SKM-1 treated with dmso at 0.1 percent for 144 hours (cell line): ENCODE measurements around the gene ADAMTSL2.

Source experiments
- DNase-seq: peaks from one replicate; lab custom pipeline; 2025; ENCODE audit not compliant: unreplicated experiment; lab: John Stamatoyannopoulos, UW

Gene ADAMTSL2

DNA sequence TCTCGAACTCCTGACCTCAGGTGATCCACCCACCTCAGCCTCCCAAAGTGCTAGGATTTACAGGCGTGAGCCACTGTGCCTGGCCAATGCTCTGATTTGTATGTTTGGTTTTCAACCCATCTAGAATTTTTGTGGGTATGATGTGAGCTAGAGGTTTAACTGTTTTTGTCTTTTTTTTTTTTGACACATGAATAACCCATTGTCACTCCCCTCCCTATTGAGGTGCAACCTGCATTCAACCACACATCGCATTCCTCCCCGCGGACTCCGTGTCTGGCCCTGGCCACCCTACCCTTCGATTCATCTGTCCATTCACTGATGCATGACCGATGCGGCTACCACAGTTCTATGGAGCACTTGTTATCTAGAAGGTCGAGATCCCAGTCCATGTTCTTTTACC is 84.2 kb downstream of the ADAMTSL2 start:
- no peak for DNase-seq

DNA sequence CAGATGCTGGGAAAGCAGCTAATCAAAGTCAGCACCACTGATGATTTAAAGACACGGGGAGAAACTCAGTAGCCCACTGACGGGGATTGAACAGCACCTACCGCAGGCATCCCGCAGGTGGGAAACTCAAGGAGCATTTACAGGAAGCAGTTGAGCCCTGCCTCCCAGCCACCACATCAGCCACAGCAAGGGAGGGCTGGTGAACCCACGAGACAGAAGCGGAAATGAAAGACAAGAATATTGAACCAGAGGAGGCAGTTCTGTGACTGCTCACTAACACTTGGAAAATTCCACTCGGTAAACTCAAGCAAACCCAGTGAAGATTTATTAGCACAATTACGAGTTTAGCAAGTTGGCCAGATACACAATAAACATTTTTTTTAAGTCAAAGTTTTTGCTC is 85.3 kb downstream of the ADAMTSL2 start:
- no peak for DNase-seq

DNA sequence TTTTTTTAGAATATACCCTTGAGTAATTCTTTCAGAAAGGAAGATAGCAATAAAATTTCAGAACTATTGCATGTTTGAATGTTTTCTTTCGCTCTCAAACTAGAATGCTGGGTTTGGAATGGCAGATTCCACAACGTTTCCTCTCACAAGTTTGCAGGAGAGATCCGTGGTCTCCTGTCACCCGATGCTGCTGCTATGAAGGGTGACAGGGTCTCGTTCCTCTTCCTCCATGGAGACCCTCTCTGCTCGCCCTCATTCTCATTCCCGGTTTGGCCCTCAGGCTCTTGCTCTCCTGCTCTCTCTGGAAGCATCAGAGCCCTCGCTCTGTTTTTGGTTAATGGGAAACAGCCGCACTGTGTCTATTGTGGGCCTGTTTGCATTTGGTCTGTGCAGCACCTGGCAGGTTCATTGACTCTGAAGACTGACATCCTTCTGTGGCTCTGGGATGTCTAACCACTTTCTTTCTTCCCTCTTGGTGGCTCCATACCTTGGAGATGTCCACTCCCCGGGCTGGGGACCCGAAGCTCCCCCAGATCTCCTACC is 87.3 kb downstream of the ADAMTSL2 start:
- no peak for DNase-seq

DNA sequence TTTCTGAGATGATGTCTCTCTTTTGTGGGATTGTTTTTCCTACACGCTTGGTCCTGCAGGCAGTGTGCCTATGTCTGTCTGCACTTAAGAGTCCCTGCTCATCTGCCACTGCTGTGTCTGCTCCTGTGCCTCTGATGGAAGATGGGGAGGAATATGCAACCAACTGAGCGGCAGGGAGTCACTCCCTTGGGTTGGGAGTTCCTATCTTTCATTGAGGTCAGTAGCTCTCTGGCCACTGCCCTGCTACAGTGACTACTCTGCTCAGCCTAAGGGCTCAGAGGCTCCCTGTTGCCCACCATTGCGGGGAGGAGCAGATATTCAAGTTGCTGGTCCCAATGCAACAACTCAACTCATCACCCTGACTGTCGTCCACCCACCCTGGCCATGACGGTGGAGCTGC is 88.1 kb downstream of the ADAMTSL2 start:
- DNase-seq: no peak
